Pancreas (tissue), 10 donors: ENCODE measurements around the gene DOCK10. TPM values are rescaled to one million over a fixed set of nuclear protein-coding genes. Genes with fewer than 3 reads are reported as not detected.

Experiments
- ATAC-seq, 4 donors: fragments of 200-7000 bp; cut with Tn5 transposase; one replicate each; pipeline versions ENCODE4 v1.8.0 to v1.9.1; 2020; ENCODE audit warnings: mild to moderate bottlenecking in 4 of 4, moderate library complexity in 4 of 4
- DNase-seq, 6 donors: peaks; one replicate each; pipeline ENCODE4 v3.0.0-alpha.2; 2020
- FAIRE-seq: peaks from 2 replicates; lab custom pipeline; 2012; peaks lifted over from hg19 to GRCh38; lab: Jason Lieb, UNC
- H3K27ac ChIP-seq, 4 donors: fragments of 200-600 bp; sonication (generic); 1 replicate in 3 of 4; 2 replicates in 1 of 4; pipeline versions ENCODE4 v1.5.0 to v1.8.0; 2020
- H3K27me3 ChIP-seq, 4 donors: fragments of 200-600 bp; one replicate each; pipeline ENCODE4 v1.8.0; 2021
- H3K36me3 ChIP-seq, 3 donors: fragments of 200-600 bp; sonication (generic) in 1 of 3; one replicate each; pipeline versions ENCODE4 v1.5.0 to v1.8.0; 2020 to 2021
- H3K4me1 ChIP-seq, 3 donors: fragments of 200-600 bp; one replicate each; pipeline ENCODE4 v1.8.0; 2021
- H3K4me3 ChIP-seq, 4 donors: fragments of 200-600 bp; sonication (generic) in 2 of 4; one replicate each; pipeline versions ENCODE4 v1.5.0 to v1.8.0; 2020 to 2021
- H3K9me3 ChIP-seq, 4 donors: fragments of 200-600 bp; one replicate each; pipeline ENCODE4 v1.8.0; 2021
- WGBS, 2 donors: extraction: QIAGEN DNeasy Blood & Tissue Kit; methylation state at CpG; one replicate each; pipeline ENCODE4 v1.1.7; 2013; 5-methylcytosine and 5-hydroxymethylcytosine counted together
- intact Hi-C, 3 donors: fragments of 100-400 bp; cut with DNase I; formaldehyde crosslinking; loops; one replicate each; pipeline versions ENCODE4 v1.11.1 to v1.14.2; 2022
- polyA plus RNA-seq, 2 donors: library from polyadenylated mRNA; stranded (reverse); fragments of 200-250 nt; gene quantifications; one replicate each; pipeline ENCODE4 v1.2.3, GENCODE V29; 2013
- total RNA-seq, 6 donors: library from RNA; stranded (reverse); fragmentation: NEBNext Ultra II Directional in 4 of 6; extraction: Animal tissue kit (Norgen Biotek cat#: 25700) in 4 of 6; gene quantifications; one replicate each; pipeline versions ENCODE4 v1.2.1 to v1.2.4, GENCODE V29; 2021 to 2023
- TF ChIP-seq, protein P1 (sequence below), 4 donors: fragments of 200-600 bp; sonication (generic) in 3 of 4; IDR thresholded peaks; one replicate each; pipeline versions ENCODE4 v1.5.0 to v1.8.0; 2021; ENCODE audit warnings: antibody characterized with exemption in 4 of 4
- donor health status: healthy with polysubstance abuse.
- donor health status: DM: no; HTN: no; CAD: no; lungs with moderate emphysema.
- donor health status: DM: no; HTN: no; CAD: no.
- donor health status: control.
- donor health status: control.
- donor health status: Bipolar disorder and iron deficiency.
- donor health status: DM: yes; HTN: yes; CAD: no.
- donor health status: DM: no; HTN: no; CAD: no.
- donor health status: DM: no; HTN: no; CAD: no.
- donor health status: DM: yes; HTN: yes; CAD: no.

DOCK10 gene
- total and polyA plus RNA-seq, 8 donors = 0.95 to 16.3 (median 2.7) TPM

DNA sequence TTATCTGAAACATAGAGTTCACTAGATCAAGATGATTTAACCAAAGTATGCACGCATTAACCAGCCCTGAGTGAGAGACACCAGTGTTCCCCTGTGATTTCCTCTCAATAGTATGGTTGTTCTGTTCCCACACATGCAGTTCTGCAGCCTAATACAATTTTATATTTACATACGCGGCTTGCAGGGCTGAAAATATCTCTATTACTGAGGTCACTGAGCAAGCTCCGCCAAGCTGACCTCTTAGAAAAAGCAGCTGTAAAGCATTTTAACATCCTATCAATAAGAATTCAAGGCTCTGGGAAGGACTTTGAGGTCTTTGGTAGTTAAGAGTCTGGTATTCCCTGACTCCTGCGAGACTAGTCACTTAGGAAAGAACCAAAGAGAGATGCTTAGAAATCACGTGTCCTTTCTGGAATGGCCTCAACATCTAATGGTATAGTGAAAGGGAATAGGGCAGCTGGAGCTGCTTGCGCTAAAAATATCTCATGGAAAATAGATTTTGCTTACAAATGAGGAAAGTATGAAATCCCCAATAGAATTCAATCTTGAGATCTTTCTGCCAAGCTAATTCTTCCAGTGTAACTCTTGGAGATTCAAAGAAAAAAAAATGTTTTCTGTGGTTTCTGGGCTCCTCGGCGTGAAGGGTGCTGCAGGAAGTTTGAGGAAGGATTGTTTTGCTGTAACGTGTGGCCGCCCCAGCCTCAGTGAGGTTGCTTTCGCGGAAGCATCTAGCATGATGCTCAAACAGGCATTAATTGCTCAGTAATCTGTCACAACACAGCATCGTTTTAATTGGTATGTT lies 59.2 kb downstream of the DOCK10 start:
- no peak overlapping the region for H3K4me3 ChIP-seq
- 41 to 50% methylated on average over 14 of the region's 14 CpGs for WGBS, 2 donors
- TF ChIP-seq, protein P1, sequence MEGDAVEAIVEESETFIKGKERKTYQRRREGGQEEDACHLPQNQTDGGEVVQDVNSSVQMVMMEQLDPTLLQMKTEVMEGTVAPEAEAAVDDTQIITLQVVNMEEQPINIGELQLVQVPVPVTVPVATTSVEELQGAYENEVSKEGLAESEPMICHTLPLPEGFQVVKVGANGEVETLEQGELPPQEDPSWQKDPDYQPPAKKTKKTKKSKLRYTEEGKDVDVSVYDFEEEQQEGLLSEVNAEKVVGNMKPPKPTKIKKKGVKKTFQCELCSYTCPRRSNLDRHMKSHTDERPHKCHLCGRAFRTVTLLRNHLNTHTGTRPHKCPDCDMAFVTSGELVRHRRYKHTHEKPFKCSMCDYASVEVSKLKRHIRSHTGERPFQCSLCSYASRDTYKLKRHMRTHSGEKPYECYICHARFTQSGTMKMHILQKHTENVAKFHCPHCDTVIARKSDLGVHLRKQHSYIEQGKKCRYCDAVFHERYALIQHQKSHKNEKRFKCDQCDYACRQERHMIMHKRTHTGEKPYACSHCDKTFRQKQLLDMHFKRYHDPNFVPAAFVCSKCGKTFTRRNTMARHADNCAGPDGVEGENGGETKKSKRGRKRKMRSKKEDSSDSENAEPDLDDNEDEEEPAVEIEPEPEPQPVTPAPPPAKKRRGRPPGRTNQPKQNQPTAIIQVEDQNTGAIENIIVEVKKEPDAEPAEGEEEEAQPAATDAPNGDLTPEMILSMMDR (IDR thresholded peaks at IDR 0.05) = no peak
- H3K4me1 ChIP-seq = no peaks in the 10 kb centered on the region
- H3K36me3 ChIP-seq = no peaks in the 10 kb centered on the region
- no peak for DNase-seq
- no peaks in the 10 kb centered on the region for H3K9me3 ChIP-seq
- intact Hi-C loops = no loop called here
- no peak for FAIRE-seq
- peaks cover 0 to 5% (median 0%) of the 10 kb centered on the region in 4 donors for H3K27me3 ChIP-seq
- peak in 3 of 4 donors; percentile 38 to 70 (median 68) for ATAC-seq
- H3K27ac ChIP-seq = peak overlapping the region in 1 of 4 donors; percentile 41

DNA sequence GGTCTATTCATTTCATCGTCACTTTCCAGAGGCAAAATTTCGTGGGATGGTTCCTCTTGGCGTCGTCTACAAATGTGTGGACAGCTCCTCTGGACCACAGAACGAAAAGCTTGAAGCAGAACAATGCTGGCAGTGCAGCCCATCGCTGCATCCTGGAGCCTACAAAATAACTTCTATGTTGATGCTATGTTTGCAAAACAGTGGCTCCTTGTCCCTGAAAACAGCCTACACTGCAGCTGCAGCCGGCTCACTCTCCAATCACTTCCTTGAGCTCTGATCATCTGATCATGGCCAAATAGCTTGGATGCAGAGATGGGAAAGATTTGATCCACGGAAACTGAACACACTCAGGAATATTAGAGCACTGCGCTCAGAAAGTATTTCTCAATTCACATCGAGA lies 60.0 kb downstream of the DOCK10 start:
- Histone ChIP-seq H3K9me3 (no peaks in the 10 kb centered on the region), H3K27ac (no peak overlapping the region), H3K36me3 (no peaks in the 10 kb centered on the region), H3K4me1 (no peaks in the 10 kb centered on the region), H3K4me3 (no peak overlapping the region), H3K27me3 (peaks cover 0 to 5% (median 0%) of the 10 kb centered on the region in 4 donors)
- TF ChIP-seq, protein P1 (IDR thresholded peaks at IDR 0.05) = no peak
- 61 to 62% methylated on average over 10 of the region's 10 CpGs for WGBS, 2 donors
- no peak for FAIRE-seq
- no peak for DNase-seq
- intact Hi-C loops = no loop called here
- peak in 3 of 4 donors; percentile 45 to 60 (median 47) for ATAC-seq

GRCh38 chr2:224976629-224977525 lies 65.4 kb downstream of the DOCK10 start:
- FAIRE-seq (no peak), DNase-seq (no peak), ATAC-seq (no peak)
- intact Hi-C loops = no loop called here
- no peaks in the 10 kb centered on the region for H3K36me3 ChIP-seq
- H3K4me3 ChIP-seq = no peak overlapping the region
- no peaks in the 10 kb centered on the region for H3K27me3 ChIP-seq
- no peak overlapping the region for H3K27ac ChIP-seq
- WGBS, 2 donors = 69 to 76% methylated on average over 7 of the region's 7 CpGs
- TF ChIP-seq, protein P1 (IDR thresholded peaks at IDR 0.05) = no peak
- H3K9me3 ChIP-seq = no peaks in the 10 kb centered on the region
- no peaks in the 10 kb centered on the region for H3K4me1 ChIP-seq

GRCh38 chr2:224975761-224976160 lies 66.5 kb downstream of the DOCK10 start:
- Histone ChIP-seq H3K4me3 (no peak overlapping the region), H3K4me1 (no peaks in the 10 kb centered on the region), H3K27ac (no peak overlapping the region), H3K27me3 (no peaks in the 10 kb centered on the region), H3K9me3 (no peaks in the 10 kb centered on the region), H3K36me3 (no peaks in the 10 kb centered on the region)
- ATAC-seq (no peak), DNase-seq (no peak), FAIRE-seq (no peak)
- WGBS, 2 donors = 69 to 71% methylated on average over 4 of the region's 4 CpGs
- TF ChIP-seq, protein P1 (IDR thresholded peaks at IDR 0.05) = no peak
- intact Hi-C loops = no loop called here
